Endometrium (tissue), 2 donors: ENCODE data around the gene RANBP17.
"Not testable (repeated sequence)": the region's sequence is repeated elsewhere in the genome, so short reads cannot be mapped to it uniquely, and the experiment has no call there.

Experiments
- FAIRE-seq: peaks from 2 replicates; lab custom pipeline; 2012; peaks lifted over from hg19 to GRCh38; lab: Jason Lieb, UNC
- donor health status: control.
- donor health status: control.

Gene RANBP17

DNA sequence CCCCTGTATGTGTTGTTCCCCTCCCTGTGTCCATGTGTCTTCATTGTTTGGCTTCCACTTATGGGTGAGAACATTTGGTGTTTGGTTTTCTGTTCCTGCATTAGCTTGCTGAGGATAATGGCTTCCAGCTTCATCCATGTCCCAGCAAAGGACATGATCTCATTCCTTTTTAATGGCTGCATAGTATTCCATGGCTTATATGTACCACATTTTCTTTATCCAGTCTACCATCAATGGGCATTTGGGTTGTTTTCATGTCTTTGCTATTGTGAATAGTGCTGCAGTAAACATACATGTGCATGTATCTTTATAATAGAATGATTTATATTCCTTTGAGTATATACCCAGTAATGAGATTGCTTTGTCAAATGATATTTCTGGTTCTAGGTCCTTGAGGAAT is 8.6 kb downstream of the RANBP17 start:
- not testable (repeated sequence) for FAIRE-seq

DNA sequence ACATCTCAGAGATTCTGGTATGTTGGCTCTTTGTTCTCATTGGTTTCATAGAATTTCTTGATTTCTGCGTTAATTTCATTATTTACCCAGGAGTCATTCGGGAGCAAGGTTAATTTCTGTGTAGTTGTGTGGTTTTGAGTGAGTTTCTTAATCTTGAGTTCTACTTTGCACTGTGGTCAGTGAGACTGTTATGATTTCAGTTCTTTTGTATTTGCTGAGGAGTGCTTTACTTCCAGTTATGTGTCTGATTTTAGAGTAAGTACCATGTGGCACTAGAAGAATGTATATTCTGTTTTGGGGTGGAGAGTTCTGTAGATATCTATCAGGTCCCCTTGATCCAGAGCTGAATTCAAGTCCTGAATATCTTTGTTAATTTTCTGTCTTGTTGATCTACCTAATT is 12.2 kb downstream of the RANBP17 start:
- FAIRE-seq = no peak

DNA sequence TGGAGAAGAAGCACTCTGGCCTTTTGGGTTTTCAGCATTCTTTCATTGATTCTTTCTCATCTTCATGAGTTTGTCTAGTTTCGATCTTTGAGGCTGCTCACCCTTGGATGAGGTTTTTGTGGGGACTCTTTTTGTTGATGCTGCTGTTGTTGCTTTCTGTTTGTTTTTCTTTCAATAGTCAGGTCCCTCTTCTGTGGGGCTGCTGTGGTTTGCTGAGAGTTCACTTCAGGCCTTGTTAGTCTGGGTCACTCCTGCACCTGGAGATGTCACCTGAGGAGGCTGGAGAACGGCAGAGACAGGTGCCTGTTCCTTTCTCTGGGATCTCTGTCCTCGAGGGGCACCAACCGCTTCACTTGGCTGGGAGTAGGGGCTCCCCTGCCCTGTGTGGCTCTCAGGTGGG is 14.0 kb downstream of the RANBP17 start:
- no peak for FAIRE-seq

DNA sequence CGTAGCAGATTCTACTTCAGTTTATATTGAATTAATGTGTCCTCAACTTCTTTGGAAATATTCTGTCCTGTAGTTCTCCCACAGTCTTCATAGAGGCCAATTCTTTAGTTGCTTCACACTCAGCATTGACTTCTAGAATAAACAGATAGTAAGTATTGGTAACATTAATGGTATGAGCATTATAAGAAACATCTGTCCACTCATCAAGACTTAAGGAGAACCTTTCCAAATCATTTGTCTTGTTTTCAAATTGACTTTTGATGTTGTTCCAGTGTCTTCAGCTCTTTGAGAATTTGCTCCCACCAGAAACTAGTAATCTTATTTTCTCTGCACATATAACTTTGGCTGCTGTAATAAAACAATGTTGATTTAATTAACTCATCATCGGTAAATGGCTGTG is 18.3 kb downstream of the RANBP17 start:
- FAIRE-seq = no peak

DNA sequence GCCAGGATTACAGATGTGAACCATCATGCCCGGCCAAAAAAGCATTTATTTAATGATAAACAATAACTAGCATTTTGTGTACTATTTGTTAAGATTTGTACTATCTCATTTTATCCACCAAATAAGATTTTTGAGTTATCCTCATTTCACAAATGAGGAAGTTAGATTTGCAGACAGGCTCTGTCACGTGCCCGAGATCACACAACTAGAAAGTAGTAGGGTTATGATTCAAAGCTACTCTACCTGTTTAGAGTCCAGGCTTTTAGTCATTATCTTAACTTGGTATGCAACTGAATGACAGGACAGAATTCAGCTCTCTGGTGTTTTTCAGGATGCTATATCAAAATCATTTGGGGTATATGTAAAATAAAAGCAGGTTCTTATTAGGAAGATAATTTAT is 20.5 kb downstream of the RANBP17 start:
- no peak for FAIRE-seq

DNA sequence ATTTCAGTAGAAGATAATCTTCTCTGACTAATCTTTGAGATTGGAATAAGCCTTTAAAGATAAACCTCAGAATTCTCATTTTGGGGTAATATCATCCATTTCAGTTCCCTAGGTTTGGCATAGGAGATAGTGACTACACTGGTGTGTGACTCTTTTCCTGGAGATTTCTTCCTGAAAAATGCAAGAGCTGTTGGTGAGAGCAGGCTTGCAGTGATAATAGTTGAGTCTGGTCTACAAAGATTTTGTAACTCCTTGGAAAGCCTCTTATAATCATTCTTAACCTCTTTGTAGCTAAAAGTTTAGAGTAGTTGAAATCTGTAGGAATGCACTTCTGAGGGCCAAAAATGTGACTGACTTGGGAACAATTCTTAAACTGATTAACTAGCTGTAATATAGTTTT is 23.4 kb downstream of the RANBP17 start:
- FAIRE-seq = no peak

DNA sequence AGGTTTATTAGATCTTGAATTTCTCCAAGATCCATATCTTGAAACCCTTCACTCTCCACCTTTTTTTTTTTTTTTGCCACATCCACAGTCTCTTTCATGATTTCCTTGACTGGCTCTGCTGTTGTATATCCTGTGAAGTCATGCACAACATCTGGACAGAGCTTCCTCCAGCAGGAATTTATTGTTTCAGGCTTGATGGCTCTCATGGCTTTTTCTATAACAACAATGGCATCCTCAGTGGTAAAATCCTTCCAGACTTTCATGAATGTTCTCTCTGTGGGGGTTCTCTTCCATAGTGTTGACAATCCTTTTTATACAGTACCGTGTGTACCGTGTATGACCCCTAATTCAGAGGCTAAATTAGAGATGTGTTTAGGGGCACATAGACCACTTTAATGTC is 24.0 kb downstream of the RANBP17 start:
- FAIRE-seq = no peak

DNA sequence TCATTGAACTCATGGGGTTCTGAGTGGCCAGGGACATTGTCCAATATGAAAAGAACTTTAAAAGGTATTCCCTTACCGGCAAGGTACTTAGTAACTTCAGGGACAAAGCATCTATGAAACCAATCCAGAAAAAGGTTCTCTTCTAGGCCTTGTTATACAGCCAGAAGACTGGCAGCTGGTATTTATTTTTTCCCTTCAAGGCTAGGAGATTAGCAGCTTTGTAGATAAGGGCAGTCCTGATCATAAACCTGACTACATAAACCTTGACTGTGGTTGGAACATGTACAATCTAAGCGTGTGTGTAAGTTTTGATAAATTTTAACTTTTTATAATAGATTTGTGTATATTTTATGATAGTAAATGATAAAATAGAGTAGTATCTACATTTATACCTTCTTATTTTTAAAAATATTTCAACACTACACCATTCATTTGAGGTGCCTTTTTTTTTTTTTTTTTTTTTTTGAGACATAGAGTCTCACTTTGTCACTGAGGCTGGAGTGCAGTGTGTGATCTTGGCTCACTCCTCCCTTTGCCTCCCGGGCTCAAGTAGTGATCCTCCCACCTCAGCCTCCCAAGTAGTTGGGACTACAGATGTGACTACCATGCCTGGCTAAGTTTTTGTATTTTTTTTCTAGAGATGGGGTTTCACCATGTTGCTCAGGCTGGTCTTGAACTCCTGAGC is 24.5 kb downstream of the RANBP17 start:
- FAIRE-seq = no peak

DNA sequence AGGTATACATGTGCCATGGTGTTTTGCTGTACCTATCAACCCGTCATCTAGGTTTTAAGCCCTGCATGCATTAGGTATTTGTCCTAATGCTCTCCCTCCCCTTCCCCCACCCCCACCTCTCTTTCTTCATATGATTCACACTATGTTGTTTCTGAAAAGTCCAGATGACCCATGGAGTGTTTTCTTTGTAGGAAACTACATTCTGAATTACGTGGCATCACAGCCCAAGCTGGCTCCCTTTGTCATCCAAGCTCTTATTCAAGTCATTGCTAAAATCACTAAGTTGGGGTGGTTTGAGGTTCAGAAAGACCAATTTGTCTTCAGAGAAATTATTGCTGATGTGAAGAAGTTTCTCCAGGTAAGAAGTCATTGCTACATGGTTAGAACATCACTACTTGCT is 30.4 kb downstream of the RANBP17 start:
- FAIRE-seq = no peak

DNA sequence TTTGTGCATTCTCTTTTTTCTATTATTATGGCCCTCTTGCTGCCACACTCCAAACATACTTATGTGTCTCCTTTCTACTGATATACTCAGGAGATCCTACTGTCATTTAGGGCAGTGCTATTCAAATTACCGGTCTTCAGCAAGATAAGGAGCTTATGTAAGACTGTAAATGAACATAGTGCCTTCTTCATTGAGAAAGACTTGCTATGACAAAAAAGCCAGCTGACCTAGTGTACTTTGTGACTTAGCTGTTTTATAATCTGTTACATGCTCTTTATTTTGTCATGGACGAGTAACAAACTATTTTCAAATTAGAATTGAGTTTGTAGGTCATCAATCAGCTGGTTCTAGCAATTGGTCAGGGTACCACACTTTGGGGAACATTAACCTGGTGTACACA is 32.8 kb downstream of the RANBP17 start:
- no peak for FAIRE-seq

DNA sequence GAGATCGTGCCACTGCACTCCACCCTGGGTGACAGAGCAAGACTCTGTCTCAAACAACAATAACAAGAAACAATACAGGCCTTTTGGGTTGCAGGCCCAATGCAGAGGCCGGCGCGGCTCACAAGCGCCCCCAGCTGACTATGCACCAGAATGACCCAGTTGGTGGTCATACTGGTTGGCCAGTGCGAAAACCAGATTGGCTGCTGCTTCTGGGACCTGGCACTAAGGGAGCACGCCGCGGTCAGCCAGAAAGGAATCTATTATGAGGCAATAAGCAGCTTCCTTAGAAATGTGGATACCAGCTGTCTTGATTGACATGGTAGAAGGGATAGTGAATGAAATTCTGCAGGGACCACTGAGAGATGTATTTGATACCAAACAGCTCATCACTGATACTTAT is 35.0 kb downstream of the RANBP17 start:
- no peak for FAIRE-seq

DNA sequence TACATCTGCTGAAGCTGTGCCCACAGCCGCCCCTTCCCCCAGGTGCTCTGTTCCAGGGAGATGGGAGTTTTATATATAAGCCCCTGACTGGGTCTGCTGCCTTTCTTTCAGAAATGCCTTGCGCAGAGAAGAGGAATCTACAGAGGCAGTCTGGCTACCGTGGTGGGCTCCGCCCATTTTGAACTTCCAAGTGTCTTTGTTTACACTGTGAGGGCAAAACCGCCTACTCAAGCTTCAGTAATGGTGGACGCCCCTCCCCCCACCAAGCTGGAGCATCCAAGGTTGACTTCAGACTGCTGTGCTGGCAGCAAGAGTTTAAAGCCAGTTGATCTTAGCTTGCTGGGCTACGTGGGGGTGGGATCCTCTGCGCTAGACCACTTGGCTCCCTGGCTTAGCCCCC is 41.3 kb downstream of the RANBP17 start:
- no peak for FAIRE-seq

DNA sequence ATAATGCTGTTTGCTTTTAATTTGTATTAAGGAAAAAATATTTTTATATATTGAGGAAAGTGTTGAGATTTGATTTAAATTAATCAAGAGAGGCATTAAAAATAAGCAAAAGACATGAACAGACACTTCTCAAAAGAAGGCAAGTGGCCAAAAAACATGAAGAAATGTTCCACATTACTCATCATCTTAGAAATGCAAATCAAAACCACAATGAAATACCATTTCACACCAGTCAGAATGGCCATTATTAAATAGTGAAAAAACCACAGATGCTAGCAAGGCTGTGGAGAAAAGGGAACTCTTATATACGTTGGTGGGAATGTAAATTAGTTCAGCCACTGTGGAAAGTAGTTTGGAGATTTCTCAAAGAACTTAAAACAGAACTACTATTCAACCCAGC is 45.9 kb downstream of the RANBP17 start:
- FAIRE-seq = no peak

DNA sequence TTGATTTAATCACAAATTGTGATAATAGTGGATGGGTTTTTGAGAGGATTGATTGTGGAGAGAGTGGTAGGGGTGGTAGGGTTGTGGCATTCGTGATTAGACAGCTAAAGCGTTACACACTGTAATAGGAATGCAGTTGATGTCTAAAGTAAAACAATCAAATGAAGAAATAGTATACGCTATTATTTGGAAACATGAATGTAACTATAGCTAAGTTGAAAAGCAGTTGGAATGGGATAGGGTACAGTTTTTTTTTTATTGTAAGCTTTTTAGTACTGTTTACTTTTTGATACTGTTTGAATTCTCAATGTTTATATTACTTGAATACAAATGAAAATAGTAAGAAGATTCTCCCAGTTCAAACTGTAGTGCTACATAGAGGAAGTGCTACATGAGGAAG is 51.8 kb downstream of the RANBP17 start:
- no peak for FAIRE-seq

DNA sequence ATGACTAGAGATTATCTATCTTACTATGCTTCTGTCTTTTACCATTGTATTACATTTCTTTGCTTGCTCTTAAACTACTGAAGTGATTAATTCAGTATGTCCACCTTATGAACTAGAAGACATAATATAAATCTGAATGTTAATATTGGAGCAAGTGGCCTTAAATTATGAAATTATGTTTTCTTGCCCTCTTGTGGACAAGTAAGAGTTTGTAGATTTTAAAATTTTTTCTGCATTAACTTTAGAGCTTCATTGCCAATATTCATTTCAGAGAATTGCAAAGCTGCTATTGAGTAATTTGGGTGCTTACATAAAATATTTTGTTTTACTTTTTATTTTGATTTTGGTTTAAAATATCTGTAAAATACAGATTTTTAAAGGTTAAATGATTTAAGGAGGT is 55.3 kb downstream of the RANBP17 start:
- FAIRE-seq = no peak

DNA sequence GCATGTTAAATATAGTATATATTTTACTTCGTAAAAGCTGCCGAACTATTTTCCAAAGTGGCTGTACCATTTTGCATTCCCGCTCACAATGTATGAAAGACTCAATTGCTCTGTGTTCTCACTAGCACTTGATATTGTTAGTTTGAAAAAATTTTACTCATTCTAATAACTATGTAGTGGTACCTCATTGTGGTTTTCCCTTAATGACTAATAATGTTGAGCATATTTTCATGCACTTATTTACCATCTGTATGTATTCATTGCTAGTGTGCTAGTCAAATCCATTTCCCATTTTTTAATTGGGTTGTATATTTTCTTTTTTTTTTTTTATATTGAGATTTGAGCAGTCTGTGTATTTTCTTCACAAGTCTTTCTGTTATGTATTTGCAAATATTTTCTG is 58.4 kb downstream of the RANBP17 start:
- FAIRE-seq = no peak

DNA sequence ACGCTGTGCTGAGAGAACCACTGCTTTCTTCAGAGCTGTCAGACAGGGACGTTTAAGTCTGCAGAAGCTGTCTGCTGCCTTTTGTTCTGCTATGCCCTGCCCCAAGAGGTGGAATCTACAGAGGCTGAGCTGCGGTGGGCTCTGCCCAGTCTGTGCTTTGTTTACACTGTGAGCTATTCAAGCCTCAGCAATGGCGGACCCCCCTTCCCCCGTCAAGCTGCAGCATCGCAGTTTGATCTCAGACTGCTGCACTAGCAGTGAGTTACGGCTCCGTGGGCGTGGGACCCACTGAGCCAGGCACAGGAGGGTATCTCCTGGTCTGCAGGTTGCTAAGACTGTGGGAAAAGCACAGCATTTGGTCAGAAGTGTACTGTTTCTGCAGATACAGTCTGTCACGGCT is 60.5 kb downstream of the RANBP17 start:
- FAIRE-seq = not testable (repeated sequence)

DNA sequence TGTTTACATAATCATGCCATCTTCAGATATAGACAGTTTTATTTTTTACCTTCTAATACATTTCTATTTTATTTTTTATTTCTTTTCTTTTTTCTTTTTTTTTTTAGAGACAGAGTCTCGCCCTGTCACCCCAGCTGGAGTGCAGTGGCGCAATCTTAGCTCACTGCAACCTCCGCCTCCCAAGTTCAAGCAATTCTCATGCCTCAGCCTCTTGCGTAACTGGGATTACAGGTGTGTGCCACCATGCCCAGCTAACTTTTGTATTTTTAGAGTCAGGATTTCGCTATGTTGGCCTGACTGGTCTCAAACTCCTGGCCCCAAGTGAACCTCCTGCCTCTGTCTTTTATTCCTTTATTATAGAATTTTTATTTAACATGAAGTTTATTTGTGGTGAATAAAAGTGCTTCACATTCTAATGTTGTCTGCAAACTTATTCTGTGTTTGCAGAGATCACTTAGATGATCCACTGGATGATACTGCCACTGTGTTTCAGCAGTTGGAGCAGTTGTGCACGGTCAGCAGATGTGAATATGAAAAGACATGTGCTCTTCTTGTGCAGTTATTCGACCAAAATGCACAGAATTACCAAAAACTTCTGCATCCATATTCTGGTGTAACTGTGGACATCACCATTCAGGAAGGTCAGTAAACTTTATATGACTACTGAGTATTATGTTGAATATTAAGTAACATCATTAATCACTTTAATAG is 62.2 kb downstream of the RANBP17 start:
- no peak for FAIRE-seq

DNA sequence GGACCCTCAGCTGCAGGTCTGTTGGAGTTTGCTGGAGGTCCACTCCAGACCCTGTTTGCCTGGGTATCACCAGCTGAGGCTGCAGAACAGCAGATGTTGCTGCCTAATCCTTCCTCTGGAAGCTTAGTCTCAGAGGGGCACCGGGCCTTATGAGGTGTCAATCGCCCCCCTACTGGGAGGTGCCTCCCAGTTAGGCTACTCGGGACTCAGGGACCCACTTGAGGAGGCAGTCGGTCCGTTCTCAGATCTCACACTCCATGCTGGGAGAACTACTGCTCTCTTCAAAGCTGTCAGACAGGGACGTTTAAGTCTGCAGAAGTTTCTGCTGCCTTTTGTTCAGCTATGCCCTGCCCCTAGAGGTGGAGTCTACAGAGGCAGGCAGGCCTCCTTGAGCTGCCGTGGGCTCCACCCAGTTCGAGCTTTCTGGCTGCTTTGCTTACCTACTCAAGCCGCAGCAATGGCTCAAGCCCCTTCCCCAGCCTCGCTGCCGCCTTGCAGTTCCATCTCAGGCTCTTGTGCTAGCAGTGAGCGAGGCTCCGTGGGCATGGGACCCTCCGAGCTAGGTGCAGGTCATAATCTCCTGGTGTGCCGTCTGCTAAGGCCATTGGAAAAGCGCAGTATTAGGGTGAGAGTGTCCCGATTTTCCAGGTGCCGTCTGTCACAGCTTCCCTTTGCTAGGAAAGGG is 73.9 kb downstream of the RANBP17 start:
- FAIRE-seq = not testable (repeated sequence)

DNA sequence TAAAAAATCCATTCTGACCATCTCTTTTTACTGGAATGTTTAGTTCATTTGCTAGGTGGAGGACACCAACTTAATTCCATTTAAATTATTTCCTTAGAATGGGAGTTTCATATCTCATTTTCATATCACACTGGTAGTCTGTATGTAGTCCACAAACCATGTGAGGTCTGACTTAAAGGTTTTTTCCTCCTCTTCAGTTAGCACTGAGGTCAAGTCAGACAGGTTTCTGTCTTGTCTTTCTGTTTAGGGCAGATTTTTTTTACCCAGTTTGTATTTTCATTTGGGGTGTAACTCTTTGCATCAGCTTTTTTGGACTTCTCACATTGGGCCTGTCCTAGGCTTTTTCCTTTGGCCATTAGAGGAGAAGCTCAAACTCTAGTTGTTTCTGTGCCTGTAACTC is 75.3 kb downstream of the RANBP17 start:
- FAIRE-seq = no peak

DNA sequence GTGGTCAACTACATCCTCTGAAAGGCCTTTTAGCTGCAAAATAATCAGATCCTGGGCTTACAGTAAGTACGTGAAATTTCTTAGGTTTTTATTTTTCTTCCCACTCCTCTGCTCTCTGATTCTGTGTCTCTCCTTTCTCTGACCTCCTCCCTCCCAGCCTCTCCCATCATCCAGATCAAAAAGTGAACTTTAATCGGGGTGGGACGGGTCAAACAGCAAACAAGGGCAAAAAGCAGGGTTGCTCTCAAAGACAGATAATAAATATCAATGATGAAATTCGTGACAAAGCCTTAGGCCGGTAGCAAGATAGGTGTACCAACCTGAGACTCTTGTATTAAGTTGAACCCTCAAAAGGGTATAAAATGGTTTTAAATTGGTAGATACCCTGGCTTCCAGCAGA is 76.1 kb downstream of the RANBP17 start:
- no peak for FAIRE-seq

DNA sequence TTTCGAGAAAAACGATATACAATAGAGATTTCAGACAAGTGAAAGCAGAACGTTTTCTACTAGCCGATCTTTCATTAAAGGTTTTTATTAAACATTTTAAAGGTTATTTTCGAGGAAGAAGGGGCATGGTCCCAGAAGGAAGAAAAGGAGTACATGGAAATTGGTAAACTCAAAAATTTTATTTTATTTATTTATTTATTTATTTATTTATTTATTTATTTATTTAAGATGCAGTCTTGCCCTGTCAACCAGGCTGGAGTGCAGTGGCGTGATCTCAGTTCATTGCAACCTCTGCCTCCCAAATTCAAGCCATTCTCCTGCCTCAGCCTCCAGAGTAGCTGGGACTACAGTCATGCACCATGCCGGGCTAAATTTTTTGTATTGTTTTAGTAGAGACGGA is 77.4 kb downstream of the RANBP17 start:
- FAIRE-seq = no peak

DNA sequence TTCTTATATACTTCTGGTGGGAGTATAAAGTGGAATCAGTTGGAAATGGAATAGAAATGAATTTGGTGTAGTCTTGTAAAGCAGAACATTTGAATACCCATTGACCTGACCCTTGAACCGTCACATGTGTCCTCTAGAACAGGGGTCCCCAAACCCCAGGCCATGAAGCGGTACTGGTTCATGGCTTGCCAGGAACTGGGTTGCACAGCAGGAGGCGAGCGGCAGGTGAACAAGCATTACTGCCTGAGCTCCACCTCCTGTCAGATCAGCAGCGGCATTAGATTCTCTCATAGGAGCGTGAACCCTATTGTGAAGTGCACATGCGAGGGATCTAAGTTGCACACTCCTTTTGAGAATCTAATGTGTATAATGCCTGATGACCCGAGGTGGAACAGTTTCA is 80.0 kb downstream of the RANBP17 start:
- FAIRE-seq = no peak

DNA sequence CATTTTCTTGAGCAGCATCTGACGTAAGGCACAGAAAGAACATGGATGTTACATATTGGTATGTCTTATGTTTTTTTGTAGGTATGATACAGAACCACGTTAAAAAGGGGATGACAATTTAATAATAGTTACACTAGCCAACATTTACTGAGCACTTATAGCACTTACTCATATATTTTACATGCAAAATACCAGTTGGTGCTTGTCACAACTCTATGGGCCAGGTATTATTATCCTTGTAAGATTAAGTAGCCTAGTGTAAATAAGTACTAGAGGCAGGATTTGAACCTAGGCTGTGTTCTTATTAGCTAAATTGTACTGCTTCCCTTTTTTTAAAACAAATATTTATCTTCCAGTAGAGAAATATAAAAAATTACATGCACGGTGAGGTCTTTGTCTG is 83.5 kb downstream of the RANBP17 start:
- FAIRE-seq = no peak
